Measurements from ENCODE around the gene SLC35G4.

SLC35G4 gene

GRCh38 chr18:11649839-11650238 is 40.4 kb downstream of the SLC35G4 start:
- TF ChIP-seq CTCF (IDR thresholded peaks at IDR 0.05; ENCODE audit: low read depth, low read length, missing control alignments) = no peak
- no peak for DNase-seq (ENCODE audit: low read depth)
- H3K4me3 ChIP-seq (ENCODE audit: low read depth, low read length) = no peak overlapping the region

GRCh38 chr18:11651899-11652298 is 42.5 kb downstream of the SLC35G4 start:
- no peak for TF ChIP-seq CTCF (IDR thresholded peaks at IDR 0.05; ENCODE audit: low read depth, low read length, missing control alignments)
- no peak for DNase-seq (ENCODE audit: low read depth)

GRCh38 chr18:11653521-11653920 is 44.1 kb downstream of the SLC35G4 start:
- no peak for TF ChIP-seq CTCF (IDR thresholded peaks at IDR 0.05; ENCODE audit: low read depth, low read length, missing control alignments)
- no peak overlapping the region for H3K4me3 ChIP-seq (ENCODE audit: low read depth, low read length)
- DNase-seq (ENCODE audit: low read depth) = no peak

More at GRCh38 chr18:11651899-11652298, 42.5 kb downstream of the SLC35G4 start:
- no peak overlapping the region for H3K4me3 ChIP-seq (ENCODE audit: low read depth, low read length)

GRCh38 chr18:11654736-11655605 is 45.6 kb downstream of the SLC35G4 start:
- H3K4me3 ChIP-seq (ENCODE audit: low read depth, low read length) = no peak overlapping the region
- TF ChIP-seq CTCF (IDR thresholded peaks at IDR 0.05; ENCODE audit: low read depth, low read length, missing control alignments) = peak; percentile 80
- DNase-seq (ENCODE audit: low read depth) = no peak

GRCh38 chr18:11655606-11655932 is 46.2 kb downstream of the SLC35G4 start:
- no peak for TF ChIP-seq CTCF (IDR thresholded peaks at IDR 0.05; ENCODE audit: low read depth, low read length, missing control alignments)
- DNase-seq (ENCODE audit: low read depth) = no peak
- H3K4me3 ChIP-seq (ENCODE audit: low read depth, low read length) = no peak overlapping the region

GRCh38 chr18:11657152-11657551 is 47.8 kb downstream of the SLC35G4 start:
- H3K4me3 ChIP-seq (ENCODE audit: low read depth, low read length) = no peak overlapping the region
- TF ChIP-seq CTCF (IDR thresholded peaks at IDR 0.05; ENCODE audit: low read depth, low read length, missing control alignments) = no peak
- DNase-seq (ENCODE audit: low read depth) = no peak

GRCh38 chr18:11657554-11657953 is 48.2 kb downstream of the SLC35G4 start:
- no peak for TF ChIP-seq CTCF (IDR thresholded peaks at IDR 0.05; ENCODE audit: low read depth, low read length, missing control alignments)
- DNase-seq (ENCODE audit: low read depth) = no peak
- H3K4me3 ChIP-seq (ENCODE audit: low read depth, low read length) = no peak overlapping the region

Data from GM12864 (cell line).